Right cardiac atrium (tissue), 5 donors: ENCODE results near the gene PSKH1. TPM values are rescaled to one million over a fixed set of nuclear protein-coding genes. Genes with fewer than 3 reads are reported as not detected.

ENCODE experiments used
- ATAC-seq, 2 donors: fragments of 200-7000 bp; cut with Tn5 transposase; one replicate each; pipeline versions ENCODE4 v1.8.0 to v1.9.1; 2020; ENCODE audit warnings: moderate library complexity in 2 of 2, mild to moderate bottlenecking in 1 of 2
- DNase-seq, 3 donors: peaks; one replicate each; pipeline ENCODE4 v3.0.0-alpha.2; 2020
- H3K27ac ChIP-seq: one replicate; pipeline ENCODE4 v1.5.1; 2013; ENCODE audit warnings: mild to moderate bottlenecking, low read length, control low read depth, moderate library complexity
- H3K27me3 ChIP-seq: one replicate; pipeline ENCODE4 v1.6.1; 2013; ENCODE audit not compliant: control insufficient read depth, insufficient read depth
- H3K4me1 ChIP-seq: one replicate; pipeline ENCODE4 v1.6.1; 2013; ENCODE audit warnings: low read length; ENCODE audit not compliant: control insufficient read depth, insufficient read depth
- H3K4me3 ChIP-seq: one replicate; pipeline ENCODE4 v1.5.1; 2013; ENCODE audit warnings: low read length, control low read depth
- H3K9me3 ChIP-seq: one replicate; pipeline ENCODE4 v1.6.1; 2013; ENCODE audit warnings: low read length; ENCODE audit not compliant: control insufficient read depth
- WGBS: extraction: QIAGEN DNeasy Blood & Tissue Kit; methylation state at CpG from one replicate; pipeline ENCODE4 v1.1.7; 2013; 5-methylcytosine and 5-hydroxymethylcytosine counted together
- intact Hi-C, 4 donors: fragments of 100-400 bp; cut with DNase I; formaldehyde crosslinking; loops; one replicate each; pipeline versions ENCODE4 v1.11.0 to v1.14.0; 2022 to 2023
- long read RNA-seq, 4 donors: library from polyadenylated mRNA; unstranded; transcript quantifications; one replicate each; pipeline ENCODE4 v2.0.0, GENCODE V29; 2020 to 2021
- polyA plus RNA-seq: library from polyadenylated mRNA; stranded (reverse); fragments of 200-250 nt; gene quantifications from one replicate; pipeline ENCODE4 v1.2.3, GENCODE V29; 2013
- total RNA-seq, 4 donors: library from RNA; stranded (reverse); fragmentation: NEBNext Ultra II Directional; extraction: Animal tissue kit (Norgen Biotek cat#: 25700); gene quantifications; one replicate each; pipeline ENCODE4 v1.2.1, GENCODE V29; 2021
- donor health status: healthy with polysubstance abuse.
- donor health status: DM: no; HTN: yes; CAD: no.
- donor health status: DM: no; HTN: no; CAD: no.
- donor health status: DM: no; HTN: yes; CAD: no; lungs with severe emphysema.
- donor health status: DM: yes; HTN: yes; CAD: no.

The PSKH1 gene
- 10 to 100 TPM; 23.8 to 31.1 (median 27.0) TPM for total RNA-seq
- polyA plus RNA-seq = 26.8 TPM
- long read RNA-seq, donor 1, transcript PSKH1-201 (3 exons, 3,481 nt) = major isoform, 5 of 24 reads
- long read RNA-seq, donor 1, partial matches to known transcripts = 1 of 24 reads
- long read RNA-seq, donor 1, other reads (novel, unspliced or antisense) = 15 of 24 reads
- long read RNA-seq, donor 2, partial matches to known transcripts = 2 of 5 reads
- long read RNA-seq, donor 2, other reads (novel, unspliced or antisense) = 0 of 5 reads
- long read RNA-seq, donor 3, partial matches to known transcripts = 0 of 11 reads
- long read RNA-seq, donor 3, other reads (novel, unspliced or antisense) = 5 of 11 reads
- long read RNA-seq, donor 4, partial matches to known transcripts = 9 of 11 reads
- long read RNA-seq, donor 4, other reads (novel, unspliced or antisense) = 0 of 11 reads

- peaks cover 3% of the 10 kb centered on the region for H3K4me1 ChIP-seq
- H3K27ac ChIP-seq = peak within 1 kb of the TSS; percentile 98
- peak; percentile 94 to 97 for ATAC-seq
These were observed at the start of gene PSKH1 for GRCh38 chr16:67892899-67893742. PSKH1 (plus strand) TSS chr16:67893254; CDS start chr16:67908750, 15,496 bp downstream.

GRCh38 chr16:67843343-67843765 is 49.7 kb upstream of the PSKH1 start:
- Histone ChIP-seq H3K4me3 (peak overlapping the region; percentile 60), H3K27me3 (no peaks in the 10 kb centered on the region), H3K27ac (peak overlapping the region; percentile 97), H3K4me1 (peaks cover 12% of the 10 kb centered on the region), H3K9me3 (no peaks in the 10 kb centered on the region)
- 8% methylated on average over 11 of the region's 11 CpGs for WGBS
- intact Hi-C loops = no loop called here
- DNase-seq (peak in 1 of 3 donors; percentile 62), ATAC-seq (no peak)

More at GRCh38 chr16:67892899-67893742, at the start of gene PSKH1:
- DNase-seq = peak; percentile 97 to 99 (median 99)
- H3K27me3 ChIP-seq = no peaks in the 10 kb centered on the region
- intact Hi-C loops = no loop called here
- no peaks in the 10 kb centered on the region for H3K9me3 ChIP-seq
- peak within 1 kb of the TSS; percentile 68 for H3K4me3 ChIP-seq
- WGBS = under 1% methylated on average over 90 of the region's 90 CpGs

- Histone ChIP-seq H3K9me3 (no peaks in the 10 kb centered on the region), H3K27me3 (no peaks in the 10 kb centered on the region), H3K4me1 (peaks cover 12% of the 10 kb centered on the region), H3K27ac (no peak overlapping the region), H3K4me3 (no peak overlapping the region)
- intact Hi-C loops = no loop called here
- DNase-seq (no peak), ATAC-seq (no peak)
- WGBS = 71% methylated on average over 4 of the region's 4 CpGs
These were observed 48.6 kb upstream of the PSKH1 start for GRCh38 chr16:67844497-67844896.

- Histone ChIP-seq H3K4me3 (peak overlapping the region; percentile 89), H3K9me3 (no peaks in the 10 kb centered on the region), H3K4me1 (peaks cover 12% of the 10 kb centered on the region), H3K27me3 (no peaks in the 10 kb centered on the region), H3K27ac (peak overlapping the region; percentile 65)
- 64% methylated on average over 5 of the region's 5 CpGs for WGBS
- intact Hi-C loops = no loop called here
- DNase-seq (no peak), ATAC-seq (no peak)
These were observed 47.6 kb upstream of the PSKH1 start for GRCh38 chr16:67845291-67846062.

- peak overlapping the region; percentile 95 for H3K27ac ChIP-seq
- H3K27me3 ChIP-seq = no peaks in the 10 kb centered on the region
- ATAC-seq (no peak), DNase-seq (no peak)
- H3K4me1 ChIP-seq = peaks cover 12% of the 10 kb centered on the region
- WGBS = 17% methylated on average over 2 of the region's 2 CpGs
- intact Hi-C loops = no loop called here
- no peaks in the 10 kb centered on the region for H3K9me3 ChIP-seq
- peak overlapping the region; percentile 89 for H3K4me3 ChIP-seq
These were observed 47.1 kb upstream of the PSKH1 start for GRCh38 chr16:67846063-67846319.

GRCh38 chr16:67846320-67847063 is 46.6 kb upstream of the PSKH1 start, which contains the start of gene NUTF2:
NUTF2 (plus strand) TSS chr16:67846933; CDS start chr16:67865131, 18,198 bp downstream.
- ATAC-seq (peak; percentile 89 to 91), DNase-seq (peak; percentile 97 to 99 (median 98))
- Histone ChIP-seq H3K9me3 (no peaks in the 10 kb centered on the region), H3K27me3 (no peaks in the 10 kb centered on the region), H3K4me1 (peaks cover 12% of the 10 kb centered on the region), H3K27ac (peak within 1 kb of the TSS; percentile 95), H3K4me3 (peak within 1 kb of the TSS; percentile 89)
- intact Hi-C loops = no loop called here
- under 1% methylated on average over 57 of the region's 57 CpGs for WGBS

GRCh38 chr16:67847064-67847861 is 45.8 kb upstream of the PSKH1 start, which contains the start of gene CENPT:
CENPT (minus strand) TSS chr16:67847693; CDS start chr16:67833859, 13,834 bp downstream.
- ATAC-seq (peak; percentile 62 to 68), DNase-seq (peak; percentile 72 to 89 (median 88))
- no peaks in the 10 kb centered on the region for H3K27me3 ChIP-seq
- no peaks in the 10 kb centered on the region for H3K9me3 ChIP-seq
- H3K4me1 ChIP-seq = peaks cover 12% of the 10 kb centered on the region
- peak within 1 kb of the TSS; percentile 95 for H3K27ac ChIP-seq
- peak within 1 kb of the TSS; percentile 89 for H3K4me3 ChIP-seq
- intact Hi-C loops = no loop called here
- under 1% methylated on average over 59 of the region's 62 CpGs for WGBS

- intact Hi-C loops = no loop called here
These were observed 44.9 kb upstream of the PSKH1 start for GRCh38 chr16:67848118-67848517.

GRCh38 chr16:67853670-67854069 is 39.4 kb upstream of the PSKH1 start:
- intact Hi-C loops = no loop called here
- no peaks in the 10 kb centered on the region for H3K9me3 ChIP-seq
- H3K27ac ChIP-seq = no peak overlapping the region
- no peaks in the 10 kb centered on the region for H3K27me3 ChIP-seq
- WGBS = over 99% methylated on average over 3 of the region's 3 CpGs
- DNase-seq (no peak), ATAC-seq (no peak)
- no peak overlapping the region for H3K4me3 ChIP-seq
- peaks cover 19% of the 10 kb centered on the region for H3K4me1 ChIP-seq

More at GRCh38 chr16:67848118-67848517, 44.9 kb upstream of the PSKH1 start:
- Histone ChIP-seq H3K27ac (peak overlapping the region; percentile 9), H3K4me1 (peaks cover 12% of the 10 kb centered on the region), H3K27me3 (no peaks in the 10 kb centered on the region), H3K9me3 (no peaks in the 10 kb centered on the region), H3K4me3 (peak overlapping the region; percentile 89)
- WGBS = 90% methylated on average over 11 of the region's 11 CpGs
- ATAC-seq = no peak
- DNase-seq = no peak
